ENCODE results near the gene ECE1. TPM values are rescaled to one million over a fixed set of nuclear protein-coding genes. Genes with fewer than 3 reads are reported as not detected.

ECE1 gene
- total and polyA plus RNA-seq, 9 of the 15 experiments (the other 6 are each of a cell fraction or from before 2014, with no cell fraction given) = 0.56 to 34.8 (median 11.0) TPM

DNA sequence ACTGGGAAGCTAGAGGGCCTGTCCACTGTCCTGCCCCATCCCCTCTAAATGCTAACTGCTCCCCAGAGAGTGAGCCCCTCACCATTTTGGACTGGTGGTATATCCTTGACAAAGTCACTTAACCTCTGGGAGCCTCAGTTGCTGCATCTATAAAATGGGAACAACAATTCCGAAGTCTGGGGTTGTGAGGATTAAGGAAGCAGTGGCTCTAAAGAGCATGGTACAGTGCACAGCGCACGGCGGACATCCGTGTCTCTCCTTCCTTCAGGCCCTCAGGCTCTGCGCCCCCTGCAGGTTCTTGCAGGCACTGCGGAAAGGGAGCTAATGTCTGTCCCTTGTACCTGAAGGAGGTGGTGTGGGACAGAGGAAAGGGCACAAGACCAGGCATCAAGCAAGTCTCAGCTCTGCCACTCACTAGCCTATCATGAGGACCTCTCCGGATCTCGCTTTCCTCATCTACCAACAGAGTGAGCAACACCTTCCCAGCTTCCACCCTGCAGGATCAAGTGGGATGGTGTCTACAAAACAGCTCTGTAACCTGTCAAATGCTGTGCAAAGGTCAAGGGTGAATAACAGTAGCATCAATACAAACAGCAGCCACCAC lies 20.1 kb downstream of the ECE1 start (continued):
- TF ChIP-seq, protein P1, sequence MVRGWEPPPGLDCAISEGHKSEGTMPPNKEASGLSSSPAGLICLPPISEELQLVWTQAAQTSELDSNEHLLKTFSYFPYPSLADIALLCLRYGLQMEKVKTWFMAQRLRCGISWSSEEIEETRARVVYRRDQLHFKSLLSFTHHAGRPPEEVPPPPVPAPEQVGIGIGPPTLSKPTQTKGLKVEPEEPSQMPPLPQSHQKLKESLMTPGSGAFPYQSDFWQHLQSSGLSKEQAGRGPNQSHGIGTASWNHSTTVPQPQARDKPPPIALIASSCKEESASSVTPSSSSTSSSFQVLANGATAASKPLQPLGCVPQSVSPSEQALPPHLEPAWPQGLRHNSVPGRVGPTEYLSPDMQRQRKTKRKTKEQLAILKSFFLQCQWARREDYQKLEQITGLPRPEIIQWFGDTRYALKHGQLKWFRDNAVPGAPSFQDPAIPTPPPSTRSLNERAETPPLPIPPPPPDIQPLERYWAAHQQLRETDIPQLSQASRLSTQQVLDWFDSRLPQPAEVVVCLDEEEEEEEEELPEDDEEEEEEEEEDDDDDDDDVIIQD (CRISPR knock-in tag; IDR thresholded peaks at IDR 0.05) = no peak
- no peak for TF ChIP-seq MAFF (IDR thresholded peaks at IDR 0.05; ENCODE audit: low read length)
- no peak for TF ChIP-seq KDM1A (IDR thresholded peaks at IDR 0.05)
- TF ChIP-seq ETV6 (IDR thresholded peaks at IDR 0.05; ENCODE audit: borderline replicate concordance in 1 of 2, low read depth in 2 of 2, low read length in 1 of 2) = no peak
- no peak for TF ChIP-seq ETV6 (CRISPR knock-in tag; IDR thresholded peaks at IDR 0.05; ENCODE audit: borderline replicate concordance)
- no peak for TF ChIP-seq TARDBP (IDR thresholded peaks at IDR 0.05)
- TF ChIP-seq, protein P2, sequence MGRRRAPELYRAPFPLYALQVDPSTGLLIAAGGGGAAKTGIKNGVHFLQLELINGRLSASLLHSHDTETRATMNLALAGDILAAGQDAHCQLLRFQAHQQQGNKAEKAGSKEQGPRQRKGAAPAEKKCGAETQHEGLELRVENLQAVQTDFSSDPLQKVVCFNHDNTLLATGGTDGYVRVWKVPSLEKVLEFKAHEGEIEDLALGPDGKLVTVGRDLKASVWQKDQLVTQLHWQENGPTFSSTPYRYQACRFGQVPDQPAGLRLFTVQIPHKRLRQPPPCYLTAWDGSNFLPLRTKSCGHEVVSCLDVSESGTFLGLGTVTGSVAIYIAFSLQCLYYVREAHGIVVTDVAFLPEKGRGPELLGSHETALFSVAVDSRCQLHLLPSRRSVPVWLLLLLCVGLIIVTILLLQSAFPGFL (CRISPR knock-in tag; IDR thresholded peaks at IDR 0.05) = no peak
- TF ChIP-seq, protein P3, sequence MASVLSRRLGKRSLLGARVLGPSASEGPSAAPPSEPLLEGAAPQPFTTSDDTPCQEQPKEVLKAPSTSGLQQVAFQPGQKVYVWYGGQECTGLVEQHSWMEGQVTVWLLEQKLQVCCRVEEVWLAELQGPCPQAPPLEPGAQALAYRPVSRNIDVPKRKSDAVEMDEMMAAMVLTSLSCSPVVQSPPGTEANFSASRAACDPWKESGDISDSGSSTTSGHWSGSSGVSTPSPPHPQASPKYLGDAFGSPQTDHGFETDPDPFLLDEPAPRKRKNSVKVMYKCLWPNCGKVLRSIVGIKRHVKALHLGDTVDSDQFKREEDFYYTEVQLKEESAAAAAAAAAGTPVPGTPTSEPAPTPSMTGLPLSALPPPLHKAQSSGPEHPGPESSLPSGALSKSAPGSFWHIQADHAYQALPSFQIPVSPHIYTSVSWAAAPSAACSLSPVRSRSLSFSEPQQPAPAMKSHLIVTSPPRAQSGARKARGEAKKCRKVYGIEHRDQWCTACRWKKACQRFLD (CRISPR knock-in tag; IDR thresholded peaks at IDR 0.05) = no peak
- TF ChIP-seq CBFA2T2 (conservative IDR thresholded peaks at IDR 0.05) = no peak
- TF ChIP-seq, protein P4, sequence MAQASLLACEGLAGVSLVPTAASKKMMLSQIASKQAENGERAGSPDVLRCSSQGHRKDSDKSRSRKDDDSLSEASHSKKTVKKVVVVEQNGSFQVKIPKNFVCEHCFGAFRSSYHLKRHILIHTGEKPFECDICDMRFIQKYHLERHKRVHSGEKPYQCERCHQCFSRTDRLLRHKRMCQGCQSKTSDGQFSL (CRISPR knock-in tag; IDR thresholded peaks at IDR 0.05) = no peak
- TF ChIP-seq, protein P4 (tag; IDR thresholded peaks at IDR 0.05) = no peak
- no peak; the same call in 1 of the 2 replicates for TF ChIP-seq CAMTA2 (CRISPR knock-in tag; conservative IDR thresholded peaks at IDR 0.05)
- no peak for TF ChIP-seq XRCC3 (IDR thresholded peaks at IDR 0.05)
- TF ChIP-seq, protein P5, sequence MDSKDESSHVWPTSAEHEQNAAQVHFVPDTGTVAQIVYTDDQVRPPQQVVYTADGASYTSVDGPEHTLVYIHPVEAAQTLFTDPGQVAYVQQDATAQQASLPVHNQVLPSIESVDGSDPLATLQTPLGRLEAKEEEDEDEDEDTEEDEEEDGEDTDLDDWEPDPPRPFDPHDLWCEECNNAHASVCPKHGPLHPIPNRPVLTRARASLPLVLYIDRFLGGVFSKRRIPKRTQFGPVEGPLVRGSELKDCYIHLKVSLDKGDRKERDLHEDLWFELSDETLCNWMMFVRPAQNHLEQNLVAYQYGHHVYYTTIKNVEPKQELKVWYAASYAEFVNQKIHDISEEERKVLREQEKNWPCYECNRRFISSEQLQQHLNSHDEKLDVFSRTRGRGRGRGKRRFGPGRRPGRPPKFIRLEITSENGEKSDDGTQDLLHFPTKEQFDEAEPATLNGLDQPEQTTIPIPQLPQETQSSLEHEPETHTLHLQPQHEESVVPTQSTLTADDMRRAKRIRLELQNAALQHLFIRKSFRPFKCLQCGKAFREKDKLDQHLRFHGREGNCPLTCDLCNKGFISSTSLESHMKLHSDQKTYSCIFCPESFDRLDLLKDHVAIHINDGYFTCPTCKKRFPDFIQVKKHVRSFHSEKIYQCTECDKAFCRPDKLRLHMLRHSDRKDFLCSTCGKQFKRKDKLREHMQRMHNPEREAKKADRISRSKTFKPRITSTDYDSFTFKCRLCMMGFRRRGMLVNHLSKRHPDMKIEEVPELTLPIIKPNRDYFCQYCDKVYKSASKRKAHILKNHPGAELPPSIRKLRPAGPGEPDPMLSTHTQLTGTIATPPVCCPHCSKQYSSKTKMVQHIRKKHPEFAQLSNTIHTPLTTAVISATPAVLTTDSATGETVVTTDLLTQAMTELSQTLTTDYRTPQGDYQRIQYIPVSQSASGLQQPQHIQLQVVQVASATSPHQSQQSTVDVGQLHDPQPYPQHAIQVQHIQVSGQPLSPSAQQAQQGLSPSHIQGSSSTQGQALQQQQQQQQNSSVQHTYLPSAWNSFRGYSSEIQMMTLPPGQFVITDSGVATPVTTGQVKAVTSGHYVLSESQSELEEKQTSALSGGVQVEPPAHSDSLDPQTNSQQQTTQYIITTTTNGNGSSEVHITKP (IDR thresholded peaks at IDR 0.05; ENCODE audit: partially characterized antibody) = no peak
- no peak for TF ChIP-seq SLC30A9 (CRISPR knock-in tag; IDR thresholded peaks at IDR 0.05)
- TF ChIP-seq GABPB2 (CRISPR knock-in tag; conservative IDR thresholded peaks at IDR 0.05) = no peak
